ENCODE data around the gene EXOSC5.

DNA sequence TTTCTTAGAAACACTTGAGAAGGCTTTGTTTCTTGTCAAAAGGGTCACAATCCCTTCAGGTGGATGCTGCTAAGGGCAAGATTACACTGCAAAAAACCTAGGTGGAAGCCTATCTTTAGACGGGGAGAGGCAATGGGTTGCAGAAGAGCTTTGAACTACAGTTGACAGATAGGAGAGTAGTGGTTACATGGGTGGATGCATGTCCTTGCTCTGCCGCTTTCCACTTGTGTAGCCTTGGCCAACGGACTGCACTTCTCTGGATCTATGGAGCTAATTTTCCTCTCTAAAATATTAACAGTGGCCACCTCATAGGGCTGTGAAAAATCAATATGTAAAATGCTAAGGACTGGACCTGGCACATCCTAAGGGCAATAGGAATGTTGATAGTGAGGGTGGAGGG lies 1.4 kb upstream of the EXOSC5 start:
- TF ChIP-seq, protein P1, sequence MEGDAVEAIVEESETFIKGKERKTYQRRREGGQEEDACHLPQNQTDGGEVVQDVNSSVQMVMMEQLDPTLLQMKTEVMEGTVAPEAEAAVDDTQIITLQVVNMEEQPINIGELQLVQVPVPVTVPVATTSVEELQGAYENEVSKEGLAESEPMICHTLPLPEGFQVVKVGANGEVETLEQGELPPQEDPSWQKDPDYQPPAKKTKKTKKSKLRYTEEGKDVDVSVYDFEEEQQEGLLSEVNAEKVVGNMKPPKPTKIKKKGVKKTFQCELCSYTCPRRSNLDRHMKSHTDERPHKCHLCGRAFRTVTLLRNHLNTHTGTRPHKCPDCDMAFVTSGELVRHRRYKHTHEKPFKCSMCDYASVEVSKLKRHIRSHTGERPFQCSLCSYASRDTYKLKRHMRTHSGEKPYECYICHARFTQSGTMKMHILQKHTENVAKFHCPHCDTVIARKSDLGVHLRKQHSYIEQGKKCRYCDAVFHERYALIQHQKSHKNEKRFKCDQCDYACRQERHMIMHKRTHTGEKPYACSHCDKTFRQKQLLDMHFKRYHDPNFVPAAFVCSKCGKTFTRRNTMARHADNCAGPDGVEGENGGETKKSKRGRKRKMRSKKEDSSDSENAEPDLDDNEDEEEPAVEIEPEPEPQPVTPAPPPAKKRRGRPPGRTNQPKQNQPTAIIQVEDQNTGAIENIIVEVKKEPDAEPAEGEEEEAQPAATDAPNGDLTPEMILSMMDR (conservative IDR thresholded peaks at IDR 0.05; ENCODE audit: low read depth, low read length) = no peak
- no peak for TF ChIP-seq MAZ (IDR thresholded peaks at IDR 0.05; ENCODE audit: borderline replicate concordance, low read depth, low read length)
